ENCODE measurements around the gene OOSP2.

The OOSP2 gene

GRCh38 chr11:60080535-60080934 is 40.3 kb downstream of the OOSP2 start:
- no peak for DNase-seq

- DNase-seq: no peak
These were observed 44.5 kb downstream of the OOSP2 start for GRCh38 chr11:60084631-60085273.

GRCh38 chr11:60085909-60086308 is 45.7 kb downstream of the OOSP2 start:
- no peak for DNase-seq

- no peak for DNase-seq
These were observed 47.0 kb downstream of the OOSP2 start for GRCh38 chr11:60087239-60087638.

- DNase-seq: no peak
These were observed 48.2 kb downstream of the OOSP2 start, which contains the start of gene MS4A2 for GRCh38 chr11:60088364-60088763. Gene MS4A2 (plus strand): TSS chr11:60088664. CDS start chr11:60088766, 102 bp downstream.

GRCh38 chr11:60095477-60096120 is 55.4 kb downstream of the OOSP2 start:
- no peak for DNase-seq

- no peak for DNase-seq
These were observed 57.0 kb downstream of the OOSP2 start for GRCh38 chr11:60097189-60097588.

Data from hippocampal formation (tissue), 2 donors.